Measurements from ENCODE around the gene PAF1.

DNA sequence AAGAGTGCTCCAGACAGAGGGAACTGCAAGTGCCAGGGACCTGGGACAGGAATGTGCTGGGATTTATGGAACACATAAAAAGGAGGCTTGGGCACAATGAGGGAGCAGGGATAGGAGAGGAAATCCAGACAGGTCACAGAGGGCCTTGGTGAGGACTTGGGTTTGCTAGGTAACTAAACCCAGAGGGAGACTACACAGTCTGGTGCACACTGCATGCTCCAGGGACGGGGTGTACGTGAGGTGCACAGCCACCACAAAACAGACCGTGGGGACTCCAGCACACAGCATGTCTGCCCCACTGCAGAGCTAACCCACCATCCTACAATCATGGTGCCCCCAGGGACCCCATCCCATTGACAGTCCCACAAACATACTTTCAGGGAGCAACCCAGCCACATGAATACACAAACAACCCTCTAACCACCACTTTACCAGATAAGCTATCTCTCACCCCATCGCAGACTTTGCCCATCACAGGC, 10.2 kb upstream of the PAF1 start:
- TF ChIP-seq POLR2A (IDR thresholded peaks at IDR 0.05): no peak
- TF ChIP-seq, protein P1, sequence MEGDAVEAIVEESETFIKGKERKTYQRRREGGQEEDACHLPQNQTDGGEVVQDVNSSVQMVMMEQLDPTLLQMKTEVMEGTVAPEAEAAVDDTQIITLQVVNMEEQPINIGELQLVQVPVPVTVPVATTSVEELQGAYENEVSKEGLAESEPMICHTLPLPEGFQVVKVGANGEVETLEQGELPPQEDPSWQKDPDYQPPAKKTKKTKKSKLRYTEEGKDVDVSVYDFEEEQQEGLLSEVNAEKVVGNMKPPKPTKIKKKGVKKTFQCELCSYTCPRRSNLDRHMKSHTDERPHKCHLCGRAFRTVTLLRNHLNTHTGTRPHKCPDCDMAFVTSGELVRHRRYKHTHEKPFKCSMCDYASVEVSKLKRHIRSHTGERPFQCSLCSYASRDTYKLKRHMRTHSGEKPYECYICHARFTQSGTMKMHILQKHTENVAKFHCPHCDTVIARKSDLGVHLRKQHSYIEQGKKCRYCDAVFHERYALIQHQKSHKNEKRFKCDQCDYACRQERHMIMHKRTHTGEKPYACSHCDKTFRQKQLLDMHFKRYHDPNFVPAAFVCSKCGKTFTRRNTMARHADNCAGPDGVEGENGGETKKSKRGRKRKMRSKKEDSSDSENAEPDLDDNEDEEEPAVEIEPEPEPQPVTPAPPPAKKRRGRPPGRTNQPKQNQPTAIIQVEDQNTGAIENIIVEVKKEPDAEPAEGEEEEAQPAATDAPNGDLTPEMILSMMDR (IDR thresholded peaks at IDR 0.05): no peak

Data from stomach (tissue), 4 donors.